Central memory CD4-positive, alpha-beta T cell (primary cell): ENCODE results near the gene MEGF10.

Experiments
- DNase-seq: peaks from one replicate; pipeline ENCODE4 v3.0.0; 2022

MEGF10 gene

GRCh38 chr5:127330116-127330515 is 39.5 kb downstream of the MEGF10 start:
- DNase-seq = no peak

DNA sequence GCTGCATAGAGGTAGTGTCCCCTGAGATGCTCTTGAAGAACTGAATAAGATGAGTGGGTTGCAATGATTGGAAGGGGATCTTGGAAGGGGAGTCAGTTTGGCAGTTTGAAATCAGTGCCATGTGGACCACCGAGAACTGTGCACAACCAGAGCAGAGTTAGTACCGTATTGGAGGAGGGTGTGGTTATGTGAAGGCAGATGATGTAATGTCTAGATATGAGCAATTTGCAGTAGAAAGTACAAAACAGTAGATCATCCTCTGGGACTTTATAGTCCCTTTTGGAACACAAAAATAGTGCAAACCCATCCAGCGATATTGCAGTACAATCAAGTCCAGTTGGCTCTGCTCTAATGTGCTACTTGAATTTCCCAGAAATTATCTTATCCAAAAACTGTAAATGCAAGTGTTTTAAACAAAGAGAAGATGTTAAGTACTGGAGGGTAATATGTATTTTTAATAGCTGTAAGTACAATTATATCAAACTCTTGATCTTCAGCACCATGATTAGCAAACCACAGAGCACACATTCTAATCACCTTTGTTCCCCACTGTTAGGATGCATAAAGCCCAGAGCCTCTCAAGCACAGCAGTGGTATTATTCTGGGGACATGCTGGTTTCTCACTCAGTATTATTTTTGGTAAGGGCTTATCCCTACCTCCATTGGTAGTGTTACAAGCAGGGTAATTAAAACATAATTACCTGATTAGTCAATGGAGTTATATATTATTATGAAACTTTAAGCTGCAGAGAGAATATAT is 41.5 kb downstream of the MEGF10 start:
- no peak for DNase-seq

DNA sequence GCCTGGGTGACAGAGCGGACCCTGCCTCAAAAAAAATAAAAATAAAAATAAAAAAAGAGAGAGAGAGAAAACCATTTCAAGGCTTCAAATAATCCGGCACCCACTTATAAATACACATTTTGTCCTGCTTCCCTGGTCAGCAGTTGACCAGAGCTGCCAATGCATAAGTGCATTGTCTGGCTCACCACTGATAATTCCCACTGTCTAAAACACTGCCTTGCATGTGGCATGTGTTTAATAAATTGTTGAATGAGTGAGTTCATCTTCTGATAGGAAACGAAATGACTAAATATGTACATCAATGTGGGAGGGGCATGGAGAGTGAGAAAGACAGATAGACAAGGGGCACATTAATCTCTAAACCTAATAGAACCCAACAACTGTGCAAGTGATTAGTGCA is 42.9 kb downstream of the MEGF10 start:
- DNase-seq = no peak

- no peak for DNase-seq
These were observed 44.8 kb downstream of the MEGF10 start for GRCh38 chr5:127335381-127335780.

GRCh38 chr5:127337876-127338275 is 47.3 kb downstream of the MEGF10 start:
- DNase-seq = no peak

DNA sequence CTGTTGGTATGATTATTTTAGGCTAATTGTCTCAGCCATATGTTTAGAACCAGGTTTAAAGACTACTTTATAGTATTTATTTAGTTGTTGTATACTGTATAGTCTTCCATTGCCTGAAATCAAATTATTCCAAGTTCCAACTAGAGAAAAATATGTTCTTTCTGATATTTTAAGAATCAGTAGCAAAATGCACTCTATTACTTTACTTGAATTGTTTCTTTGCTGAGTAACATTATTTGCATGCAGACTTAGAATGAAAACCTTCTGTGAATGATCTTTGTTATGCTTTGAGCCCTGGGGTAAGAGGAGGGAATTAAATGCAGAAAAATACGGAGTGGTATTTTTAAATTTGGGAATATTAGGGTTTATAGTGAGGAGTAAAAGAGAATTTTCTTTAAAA is 47.9 kb downstream of the MEGF10 start:
- DNase-seq = no peak

DNA sequence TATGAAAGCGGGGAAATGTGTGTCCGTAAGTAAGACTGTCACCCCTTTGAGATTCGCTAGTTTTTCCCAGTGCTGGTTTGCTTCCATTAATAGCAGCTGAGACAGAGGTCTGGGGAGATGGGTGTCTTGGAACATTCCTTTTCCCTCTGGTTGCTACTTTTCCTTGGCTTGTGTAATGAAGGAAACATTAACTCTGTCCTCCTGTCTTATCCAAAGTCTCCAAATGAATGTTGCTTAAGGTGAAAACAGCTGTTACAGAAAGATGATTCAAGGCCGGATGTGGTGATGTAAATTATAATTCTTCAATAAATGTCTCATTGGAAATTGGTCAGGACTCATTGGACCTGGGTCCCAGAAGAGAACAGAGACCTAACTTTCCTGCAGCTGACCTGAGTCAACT is 50.0 kb downstream of the MEGF10 start:
- DNase-seq = no peak

DNA sequence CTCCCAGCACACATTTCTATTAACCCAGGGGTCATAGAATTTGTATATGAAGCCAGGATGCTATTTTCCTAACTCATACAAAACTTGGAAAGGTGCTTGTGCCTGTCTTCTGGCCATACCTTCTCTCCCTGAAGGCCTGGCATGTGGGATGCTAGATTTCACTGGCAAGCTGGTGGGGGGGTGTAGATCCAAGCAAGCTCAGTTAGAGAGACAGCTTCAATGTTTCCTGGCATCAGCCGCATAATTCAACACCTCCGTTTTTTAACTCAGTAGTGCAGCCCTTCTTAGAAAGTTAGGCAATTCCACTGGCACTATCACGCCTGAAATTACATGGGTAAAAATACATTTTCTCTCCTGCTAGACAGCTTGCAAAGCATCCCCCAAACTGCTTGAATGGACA is 51.8 kb downstream of the MEGF10 start:
- no peak for DNase-seq

- DNase-seq = no peak
These were observed 52.7 kb downstream of the MEGF10 start for GRCh38 chr5:127343313-127343712.

- DNase-seq = no peak
These were observed 53.3 kb downstream of the MEGF10 start for GRCh38 chr5:127343866-127344265.

- DNase-seq = no peak
These were observed 54.3 kb downstream of the MEGF10 start for GRCh38 chr5:127344931-127345330.

- no peak for DNase-seq
These were observed 60.8 kb downstream of the MEGF10 start for GRCh38 chr5:127351418-127351817.

DNA sequence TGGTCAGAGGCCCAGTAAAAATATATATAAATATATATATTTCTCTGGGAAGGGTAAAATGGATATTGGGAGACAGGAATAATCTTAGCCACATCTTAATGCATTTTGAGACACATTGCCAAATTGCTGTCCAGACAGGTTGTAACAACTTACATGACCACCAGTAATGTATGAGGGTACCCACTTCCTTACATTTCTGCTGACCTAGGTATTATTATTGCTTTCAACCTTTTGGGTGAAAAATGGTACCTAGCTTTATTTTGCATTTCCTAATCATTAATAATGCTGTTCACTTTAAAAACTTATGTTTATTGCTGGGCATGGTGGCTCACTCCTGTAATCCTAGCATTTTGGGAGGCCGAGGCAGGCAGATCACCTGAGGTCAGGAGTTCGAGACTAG is 61.5 kb downstream of the MEGF10 start:
- no peak for DNase-seq

DNA sequence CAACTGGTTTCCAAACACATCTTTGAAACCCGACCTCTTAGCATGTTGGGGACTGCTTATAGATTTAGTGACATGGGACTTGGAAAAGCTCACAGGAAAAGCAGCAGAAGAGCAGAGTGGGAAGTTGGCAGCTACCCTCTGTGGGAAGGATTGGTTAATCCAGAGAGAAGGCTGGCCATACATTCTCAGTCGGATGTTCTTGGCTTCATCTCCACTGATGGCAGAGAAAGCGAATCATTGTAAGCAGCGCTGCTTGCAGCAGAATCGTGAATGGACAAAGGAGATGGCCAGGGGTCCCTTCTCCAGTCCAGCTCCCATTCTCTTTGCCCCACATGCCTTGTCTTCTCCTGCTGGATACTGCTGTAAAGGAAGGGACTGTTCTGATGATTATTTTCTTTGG is 62.7 kb downstream of the MEGF10 start:
- DNase-seq = no peak

DNA sequence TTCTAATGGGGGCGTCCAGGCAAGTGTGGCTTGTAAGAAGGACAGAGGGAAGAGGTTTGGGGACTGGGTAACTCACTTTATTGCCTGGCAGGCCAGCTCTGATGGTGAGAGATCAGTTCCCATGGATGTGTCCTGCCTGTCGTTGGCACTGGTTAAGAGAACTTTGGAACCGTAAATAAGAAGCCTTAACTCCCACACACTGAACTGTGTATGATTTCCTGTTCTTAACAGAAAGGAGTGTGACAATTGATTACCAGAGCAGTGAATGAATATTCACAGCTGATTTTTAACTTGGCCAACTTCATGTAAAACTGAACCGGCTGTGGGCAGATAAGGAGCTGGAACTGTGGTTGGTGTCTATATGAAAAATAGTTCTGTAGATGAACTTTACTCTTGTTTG is 63.2 kb downstream of the MEGF10 start:
- DNase-seq = no peak

- no peak for DNase-seq
These were observed 64.7 kb downstream of the MEGF10 start for GRCh38 chr5:127355337-127355736.

- no peak for DNase-seq
These were observed 67.7 kb downstream of the MEGF10 start for GRCh38 chr5:127358284-127358683.

- DNase-seq = no peak
These were observed 68.1 kb downstream of the MEGF10 start for GRCh38 chr5:127358740-127359139.

GRCh38 chr5:127359502-127359901 is 68.9 kb downstream of the MEGF10 start:
- no peak for DNase-seq

- no peak for DNase-seq
These were observed 72.8 kb downstream of the MEGF10 start for GRCh38 chr5:127363403-127363802.

DNA sequence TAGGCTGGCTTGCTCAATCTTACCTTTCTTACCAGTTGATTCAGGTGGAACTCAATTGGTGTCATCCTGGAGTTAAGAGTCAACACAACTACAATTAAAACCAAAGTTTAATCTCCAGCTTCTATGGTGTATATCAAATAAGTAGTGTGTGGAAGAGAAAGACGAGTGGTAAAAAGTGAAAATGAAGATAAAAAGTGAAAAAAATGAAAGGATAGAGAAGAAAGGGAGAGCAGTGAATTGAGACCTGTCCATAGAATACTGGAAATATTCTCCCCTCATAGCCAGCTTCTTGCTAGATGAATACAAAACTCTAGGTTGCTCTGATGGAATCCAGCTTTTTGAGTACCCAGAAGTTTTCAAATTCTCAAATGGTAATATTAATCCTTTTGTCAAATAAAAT is 76.4 kb downstream of the MEGF10 start:
- DNase-seq = no peak

DNA sequence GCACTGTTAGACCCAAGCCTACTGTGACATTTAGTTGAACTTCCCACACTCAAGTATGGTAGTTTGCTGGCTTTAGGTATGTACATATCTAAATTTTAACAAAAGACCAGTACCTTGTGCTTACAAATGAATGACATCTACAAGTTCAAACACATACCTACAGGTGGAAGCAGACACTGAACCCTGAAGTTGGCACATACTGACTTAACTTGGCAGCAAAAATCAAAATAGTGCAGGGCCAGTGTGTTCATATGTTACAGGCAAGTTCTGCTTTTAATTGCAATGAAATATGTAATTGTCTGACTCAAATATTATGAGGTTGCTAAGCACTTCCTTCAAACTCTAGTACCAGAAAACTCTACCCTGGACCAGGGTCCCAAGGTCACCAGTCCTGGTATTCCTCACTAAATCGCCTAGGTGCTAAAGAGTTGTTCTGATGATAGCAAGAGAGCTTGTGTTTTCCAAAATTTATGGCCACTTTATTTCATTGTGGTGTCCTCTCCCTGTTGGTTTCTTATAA is 77.4 kb downstream of the MEGF10 start:
- DNase-seq = no peak

DNA sequence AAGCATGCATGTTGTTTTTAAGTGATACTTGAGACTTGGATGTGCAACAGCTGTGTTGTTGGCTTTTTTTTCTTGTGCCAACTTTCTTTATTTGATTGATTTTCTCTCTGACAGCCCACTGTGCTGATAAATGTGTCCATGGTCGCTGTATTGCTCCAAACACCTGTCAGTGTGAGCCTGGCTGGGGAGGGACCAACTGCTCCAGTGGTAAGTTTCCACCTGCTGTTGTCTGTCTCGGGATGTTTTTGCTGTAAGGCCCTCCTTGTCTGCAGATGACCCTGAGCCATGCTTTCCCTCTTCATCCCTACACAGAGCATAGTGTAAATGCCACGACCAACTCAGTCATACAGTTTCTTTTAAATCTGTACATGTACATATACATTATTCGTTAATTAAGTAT is 79.2 kb downstream of the MEGF10 start:
- DNase-seq = no peak

DNA sequence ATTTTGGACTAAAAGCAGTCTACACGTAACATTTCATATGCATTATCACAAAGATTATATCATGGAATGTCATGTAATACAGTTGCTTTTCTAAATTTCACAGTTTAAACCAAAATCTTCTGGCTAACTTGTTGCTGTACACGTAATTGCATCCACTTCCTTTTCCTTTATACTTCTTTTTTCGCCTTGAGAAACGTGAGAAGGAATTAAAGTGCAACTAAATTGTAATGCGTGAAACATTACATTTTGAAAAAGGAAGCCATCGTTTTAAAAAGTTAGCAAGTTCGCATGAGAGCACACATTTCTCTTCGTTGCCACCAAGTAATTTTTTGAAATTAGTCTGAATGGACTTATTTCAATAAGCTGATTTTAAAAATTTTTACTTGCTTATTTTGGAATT is 80.0 kb downstream of the MEGF10 start:
- DNase-seq = no peak

DNA sequence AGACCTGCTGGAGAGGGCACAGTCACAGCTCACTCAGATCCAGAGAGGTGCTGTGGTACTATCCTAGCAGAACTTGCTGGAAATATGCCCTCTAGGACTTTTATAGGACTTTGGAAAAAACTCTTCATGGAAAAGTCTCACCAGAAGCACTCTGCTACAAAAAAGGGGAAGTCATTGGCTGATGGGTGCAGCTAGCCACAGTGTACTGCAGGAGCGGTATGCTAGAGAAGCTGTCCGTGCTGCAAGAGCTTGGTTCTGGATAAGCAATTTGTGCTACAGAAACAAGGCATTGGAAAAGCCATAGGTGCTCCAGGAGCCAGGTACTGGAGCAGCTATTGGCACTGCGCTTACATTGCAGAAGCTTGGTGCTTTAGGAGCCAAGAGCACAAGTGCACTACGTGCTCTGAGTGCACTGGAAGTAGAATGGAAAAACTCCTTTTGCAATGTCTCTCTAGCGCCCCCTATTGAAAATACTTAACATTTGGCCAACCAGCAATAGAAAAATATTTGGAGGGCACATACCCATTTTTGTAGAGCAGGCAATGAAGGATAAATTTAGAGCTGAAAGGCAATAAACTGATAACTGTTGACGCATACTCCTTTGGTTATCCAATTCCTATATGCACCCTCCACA is 83.4 kb downstream of the MEGF10 start:
- DNase-seq = no peak
